Esophagus muscularis mucosa (tissue), 4 donors: ENCODE measurements around the gene PPFIA3. TPM values are rescaled to one million over a fixed set of nuclear protein-coding genes. Genes with fewer than 3 reads are reported as not detected.
A peak's percentile ranks its signal among the peaks of the same experiment; 100 is the strongest.

Source experiments
- DNase-seq: peaks from one replicate; pipeline ENCODE4 v3.0.0-alpha.2; 2017; ENCODE audit errors: extremely low spot score
- H3K27ac ChIP-seq, 4 donors: fragments of 200-600 bp; sonication (generic); replicated peaks in 1 of 4; 1 replicate in 3 of 4; 2 replicates in 1 of 4; pipeline ENCODE4 v1.5.1; 2016 to 2019; ENCODE audit warnings: mild to moderate bottlenecking in 1 of 4
- H3K27me3 ChIP-seq, 4 donors: fragments of 200-600 bp; sonication (generic); one replicate each; pipeline versions ENCODE4 v1.5.1 to v1.6.0; 2016 to 2019
- H3K36me3 ChIP-seq, 4 donors: fragments of 200-600 bp; sonication (generic); one replicate each; pipeline ENCODE4 v1.5.1; 2016 to 2019
- H3K4me1 ChIP-seq, 4 donors: fragments of 200-600 bp; sonication (generic); one replicate each; pipeline ENCODE4 v1.5.1; 2016 to 2019
- H3K4me3 ChIP-seq, 4 donors: fragments of 200-600 bp; sonication (generic); 1 replicate in 2 of 4; 2 replicates in 2 of 4; pipeline ENCODE4 v1.5.1; 2016 to 2019; ENCODE audit warnings: mild to moderate bottlenecking in 4 of 4, moderate library complexity in 1 of 4
- H3K9me3 ChIP-seq, 4 donors: fragments of 200-600 bp; sonication (generic); 1 replicate in 3 of 4; 2 replicates in 1 of 4; pipeline ENCODE4 v1.5.1; 2016 to 2019
- EP300 ChIP-seq: sonication (generic); formaldehyde crosslinking; IDR thresholded peaks from one replicate; pipeline ENCODE4 v1.6.1; 2017; ENCODE audit warnings: antibody characterized with exemption
- POLR2A ChIP-seq: fragments of 450-650 bp; IDR thresholded peaks from one replicate; pipeline ENCODE4 v1.6.1; 2017; ENCODE audit warnings: antibody characterized with exemption, moderate library complexity, mild to moderate bottlenecking, low read depth
- POLR2AphosphoS5 ChIP-seq, 2 donors: sonication (generic); formaldehyde crosslinking; IDR thresholded peaks; one replicate each; pipeline ENCODE4 v1.6.1; 2017; ENCODE audit warnings: antibody characterized with exemption in 2 of 2
- WGBS: methylation state at CpG from one replicate; pipeline ENCODE4 v1.1.5; 2018; 5-methylcytosine and 5-hydroxymethylcytosine counted together
- intact Hi-C: fragments of 100-400 bp; cut with DNase I; formaldehyde crosslinking; loops from one replicate; pipeline ENCODE4 v1.15.1; 2023
- total RNA-seq, 4 donors: library from RNA; depleted of rRNA; stranded (reverse); fragments of >200 nt; gene quantifications; one replicate each; pipeline versions ENCODE4 v1.1.0 to v1.2.1, GENCODE V29; 2016
- TF ChIP-seq, protein P1 (sequence below), 3 experiments: fragments of 200-600 bp in 2 of 3; fragments of 450-650 bp in 1 of 3; sonication (generic) in 2 of 3; IDR thresholded peaks; one replicate each; pipeline ENCODE4 v1.5.1; 2017 to 2019; ENCODE audit warnings: antibody characterized with exemption in 3 of 3, mild to moderate bottlenecking in 2 of 3, moderate library complexity in 1 of 3

Gene PPFIA3
- total RNA-seq, 4 donors from 2014 or later, result 3.3 to 8.4 (median 5.3) TPM

GRCh38 chr19:49101160-49101559 is 18.2 kb upstream of the PPFIA3 start:
- intact Hi-C loops, result no loop called here
- Histone ChIP-seq H3K9me3 (no peaks in the 10 kb centered on the region), H3K27ac (no peak overlapping the region), H3K4me1 (peaks cover 0 to 21% (median 20%) of the 10 kb centered on the region in 4 donors), H3K27me3 (no peaks in the 10 kb centered on the region), H3K36me3 (peaks cover 84 to 100% (median 99%) of the 10 kb centered on the region in 4 donors), H3K4me3 (no peak overlapping the region)
- TF ChIP-seq, protein P1, sequence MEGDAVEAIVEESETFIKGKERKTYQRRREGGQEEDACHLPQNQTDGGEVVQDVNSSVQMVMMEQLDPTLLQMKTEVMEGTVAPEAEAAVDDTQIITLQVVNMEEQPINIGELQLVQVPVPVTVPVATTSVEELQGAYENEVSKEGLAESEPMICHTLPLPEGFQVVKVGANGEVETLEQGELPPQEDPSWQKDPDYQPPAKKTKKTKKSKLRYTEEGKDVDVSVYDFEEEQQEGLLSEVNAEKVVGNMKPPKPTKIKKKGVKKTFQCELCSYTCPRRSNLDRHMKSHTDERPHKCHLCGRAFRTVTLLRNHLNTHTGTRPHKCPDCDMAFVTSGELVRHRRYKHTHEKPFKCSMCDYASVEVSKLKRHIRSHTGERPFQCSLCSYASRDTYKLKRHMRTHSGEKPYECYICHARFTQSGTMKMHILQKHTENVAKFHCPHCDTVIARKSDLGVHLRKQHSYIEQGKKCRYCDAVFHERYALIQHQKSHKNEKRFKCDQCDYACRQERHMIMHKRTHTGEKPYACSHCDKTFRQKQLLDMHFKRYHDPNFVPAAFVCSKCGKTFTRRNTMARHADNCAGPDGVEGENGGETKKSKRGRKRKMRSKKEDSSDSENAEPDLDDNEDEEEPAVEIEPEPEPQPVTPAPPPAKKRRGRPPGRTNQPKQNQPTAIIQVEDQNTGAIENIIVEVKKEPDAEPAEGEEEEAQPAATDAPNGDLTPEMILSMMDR (IDR thresholded peaks at IDR 0.05), result no peak
- TF ChIP-seq EP300 (no peak), POLR2AphosphoS5 (IDR thresholded peaks at IDR 0.05) (no peak), POLR2A (no peak)
- 75% methylated on average over 12 of the region's 12 CpGs for WGBS
- DNase-seq, result no peak

GRCh38 chr19:49102303-49102702 is 17.0 kb upstream of the PPFIA3 start:
- no peak for TF ChIP-seq POLR2A
- no peak for TF ChIP-seq EP300
- H3K27me3 ChIP-seq, result no peaks in the 10 kb centered on the region

GRCh38 chr19:49103331-49104085 is 15.8 kb upstream of the PPFIA3 start:
- intact Hi-C loops, result no loop called here
- 78% methylated on average over 32 of the region's 33 CpGs for WGBS
- Histone ChIP-seq H3K4me1 (peaks cover 0 to 17% (median 9%) of the 10 kb centered on the region in 4 donors), H3K4me3 (no peak overlapping the region), H3K27ac (no peak overlapping the region), H3K36me3 (peaks cover 86 to 100% (median 98%) of the 10 kb centered on the region in 4 donors), H3K9me3 (no peaks in the 10 kb centered on the region), H3K27me3 (no peaks in the 10 kb centered on the region)
- TF ChIP-seq POLR2A, result no peak
- TF ChIP-seq, protein P1 (IDR thresholded peaks at IDR 0.05), result no peak
- TF ChIP-seq POLR2AphosphoS5 (IDR thresholded peaks at IDR 0.05), result no peak
- no peak for TF ChIP-seq EP300
- no peak for DNase-seq

More at GRCh38 chr19:49102303-49102702, 17.0 kb upstream of the PPFIA3 start:
- Histone ChIP-seq H3K4me1 (peaks cover 0 to 29% (median 20%) of the 10 kb centered on the region in 4 donors), H3K9me3 (no peaks in the 10 kb centered on the region), H3K36me3 (peaks cover 82 to 100% (median 98%) of the 10 kb centered on the region in 4 donors), H3K27ac (no peak overlapping the region), H3K4me3 (no peak overlapping the region)
- intact Hi-C loops, result no loop called here
- 88% methylated on average over 12 of the region's 12 CpGs for WGBS
- no peak for DNase-seq

GRCh38 chr19:49104229-49104864 is 15.0 kb upstream of the PPFIA3 start:
- peaks cover 85 to 99% (median 98%) of the 10 kb centered on the region in 4 donors for H3K36me3 ChIP-seq
- H3K9me3 ChIP-seq, result no peaks in the 10 kb centered on the region
- H3K27ac ChIP-seq, result no peak overlapping the region
- intact Hi-C loops, result no loop called here
- H3K4me1 ChIP-seq, result peaks cover 0 to 9% (median 2%) of the 10 kb centered on the region in 4 donors
- DNase-seq, result no peak
- no peak for TF ChIP-seq POLR2A
- no peak for TF ChIP-seq POLR2AphosphoS5 (IDR thresholded peaks at IDR 0.05)
- TF ChIP-seq, protein P1 (IDR thresholded peaks at IDR 0.05), result no peak
- TF ChIP-seq EP300, result no peak
- WGBS, result 72% methylated on average over 29 of the region's 30 CpGs
- no peak overlapping the region for H3K4me3 ChIP-seq
- no peaks in the 10 kb centered on the region for H3K27me3 ChIP-seq

GRCh38 chr19:49106648-49107135 is 12.7 kb upstream of the PPFIA3 start:
- Histone ChIP-seq H3K27me3 (no peaks in the 10 kb centered on the region), H3K27ac (no peak overlapping the region), H3K36me3 (peaks cover 68 to 76% (median 75%) of the 10 kb centered on the region in 4 donors), H3K9me3 (no peaks in the 10 kb centered on the region), H3K4me1 (peaks cover 10 to 22% (median 14%) of the 10 kb centered on the region in 4 donors), H3K4me3 (no peak overlapping the region)
- TF ChIP-seq POLR2A (no peak), EP300 (no peak), POLR2AphosphoS5 (IDR thresholded peaks at IDR 0.05) (no peak)
- TF ChIP-seq, protein P1 (IDR thresholded peaks at IDR 0.05), result peak; percentile 66 to 83 (median 68)
- WGBS, result 62% methylated on average over 12 of the region's 12 CpGs
- no peak for DNase-seq
- intact Hi-C loops, result no loop called here
